GM18951 (cell line): ENCODE measurements around the gene STPG4.

Experiments
- POLR2A ChIP-seq: IDR thresholded peaks from 4 replicates; pipeline ENCODE4 v1.6.1; 2011; ENCODE audit warnings: mild to moderate bottlenecking; ENCODE audit not compliant: insufficient read length, insufficient read depth; ENCODE audit errors: extremely low read depth
- in situ Hi-C: fragments of 300-500 bp; cut with MboI; formaldehyde crosslinking; loops from one replicate; pipeline ENCODE4 v1.12.0; 2022; ENCODE audit warnings: low sequenced_read_pairs, mixed read lengths, inconsistent platforms; ENCODE audit not compliant: unreplicated experiment

Gene STPG4

DNA sequence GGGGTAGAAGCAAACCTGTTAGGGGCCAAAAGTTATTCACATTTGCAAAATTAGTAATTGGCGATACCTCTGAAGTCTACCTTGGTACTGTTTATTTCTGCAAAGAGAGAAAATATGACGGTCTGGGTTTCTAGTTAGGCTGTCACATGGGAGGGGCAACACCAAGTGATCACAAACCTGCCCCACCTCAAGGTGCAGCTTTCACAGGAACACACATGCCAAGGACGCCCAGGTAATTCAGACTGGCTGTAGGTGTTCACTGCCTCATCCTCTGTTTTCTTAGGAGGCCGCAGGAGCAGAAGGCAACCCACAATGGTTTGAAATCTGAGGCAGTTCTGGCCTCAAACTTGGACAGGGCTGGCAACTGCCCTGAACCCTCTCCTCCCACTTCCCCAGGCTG is 56.2 kb downstream of the STPG4 start:
- in situ Hi-C loops: no loop called here
- TF ChIP-seq POLR2A: no peak

DNA sequence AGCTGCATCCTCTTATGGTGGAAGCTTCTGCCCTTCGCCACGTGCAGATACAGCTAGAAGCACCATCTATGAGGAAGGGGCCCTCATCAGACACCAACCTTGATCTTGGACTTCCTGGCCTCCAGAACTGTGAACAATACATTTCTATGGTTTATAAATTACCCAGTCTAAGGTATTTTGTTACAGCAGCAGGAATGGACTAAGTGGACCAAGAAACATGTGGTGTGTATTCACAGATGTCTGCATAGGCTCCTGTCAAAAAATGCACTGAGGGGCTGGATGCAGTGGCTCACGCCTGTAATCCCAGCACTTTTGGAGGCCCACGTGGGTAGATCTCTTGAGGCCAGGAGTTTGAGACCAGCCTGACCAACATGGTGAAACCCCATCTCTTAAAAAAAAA is 57.5 kb downstream of the STPG4 start:
- TF ChIP-seq POLR2A: no peak
- in situ Hi-C loops: no loop called here

DNA sequence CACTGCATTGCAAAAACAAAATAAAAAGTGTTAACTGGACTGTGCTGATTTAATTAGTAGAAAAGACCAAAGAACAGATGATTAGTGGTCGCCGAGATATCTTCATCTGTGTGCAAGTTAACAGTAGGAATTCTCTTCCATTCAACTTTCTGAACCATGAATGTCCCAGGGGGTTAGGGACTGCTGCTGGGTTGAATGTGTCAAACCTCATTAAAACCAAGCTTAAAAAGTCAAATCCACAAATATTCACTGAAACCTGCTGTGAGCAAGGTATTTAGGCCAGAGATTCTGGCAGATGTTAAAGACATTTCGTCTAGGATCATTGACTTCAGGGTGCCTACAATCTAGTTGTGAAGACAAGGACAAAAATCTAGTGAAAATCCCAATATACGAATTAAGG is 58.7 kb downstream of the STPG4 start:
- no peak for TF ChIP-seq POLR2A
- in situ Hi-C loops: no loop called here

DNA sequence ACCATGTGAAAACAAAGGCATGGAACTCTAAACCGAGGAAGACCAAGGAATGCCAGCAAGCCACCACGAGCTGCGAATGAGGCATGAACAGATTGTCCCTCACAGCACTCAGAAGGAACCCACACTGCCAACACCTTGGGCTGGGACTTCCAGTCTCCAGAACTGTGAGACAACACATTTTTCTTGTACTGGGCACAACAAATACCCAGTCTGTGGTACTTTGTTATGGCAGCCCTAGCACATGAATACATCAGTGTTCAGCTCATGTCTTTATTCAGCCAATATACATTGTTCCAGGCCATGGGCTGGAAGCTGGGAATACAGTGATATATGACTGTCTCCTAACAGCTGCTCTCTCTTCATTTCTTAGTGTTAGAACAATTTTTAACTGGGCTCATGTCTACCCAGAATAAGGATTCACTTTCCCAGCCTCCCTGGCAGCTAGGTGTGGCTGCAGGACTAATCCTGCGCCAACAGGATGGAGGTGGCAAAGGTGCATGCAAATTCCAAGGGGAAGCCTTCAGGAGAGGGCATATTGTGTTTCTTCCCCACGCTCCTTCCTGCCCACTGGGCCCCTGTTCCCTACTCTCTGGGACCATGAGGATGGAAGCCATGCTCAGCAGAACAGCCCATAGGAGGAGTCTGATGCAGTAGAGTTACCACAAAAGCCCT is 59.6 kb downstream of the STPG4 start:
- in situ Hi-C loops: no loop called here
- no peak for TF ChIP-seq POLR2A

DNA sequence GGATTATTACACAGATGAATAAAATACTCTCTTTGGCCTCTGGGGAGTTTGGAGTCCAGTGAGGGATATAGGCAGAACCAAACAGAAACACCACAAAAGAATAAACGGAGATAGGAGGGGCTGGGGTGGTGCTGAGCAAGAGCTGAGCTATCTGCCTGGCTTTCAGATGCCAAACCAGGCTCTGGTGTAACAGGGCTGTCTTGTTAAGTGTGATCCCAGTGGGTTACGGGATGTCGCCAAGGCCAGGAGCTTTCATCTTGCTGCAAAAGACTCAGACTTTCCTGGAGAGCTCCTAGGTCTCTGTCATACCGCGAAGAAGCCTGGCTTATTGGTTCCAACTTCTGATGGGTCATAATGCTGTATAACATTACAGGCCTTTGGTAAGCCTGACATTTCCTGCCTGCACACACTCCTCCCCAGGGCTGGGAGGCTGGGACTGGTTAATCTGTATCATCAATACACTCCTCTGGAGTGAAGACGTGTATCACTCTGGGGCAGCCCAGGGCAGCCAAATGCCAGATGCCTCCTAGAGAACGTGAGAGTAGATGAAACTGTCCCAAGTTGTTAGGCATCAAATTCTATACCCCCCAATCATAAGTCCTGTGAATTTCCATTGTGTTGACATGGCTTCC is 60.5 kb downstream of the STPG4 start:
- TF ChIP-seq POLR2A: no peak
- in situ Hi-C loops: no loop called here

DNA sequence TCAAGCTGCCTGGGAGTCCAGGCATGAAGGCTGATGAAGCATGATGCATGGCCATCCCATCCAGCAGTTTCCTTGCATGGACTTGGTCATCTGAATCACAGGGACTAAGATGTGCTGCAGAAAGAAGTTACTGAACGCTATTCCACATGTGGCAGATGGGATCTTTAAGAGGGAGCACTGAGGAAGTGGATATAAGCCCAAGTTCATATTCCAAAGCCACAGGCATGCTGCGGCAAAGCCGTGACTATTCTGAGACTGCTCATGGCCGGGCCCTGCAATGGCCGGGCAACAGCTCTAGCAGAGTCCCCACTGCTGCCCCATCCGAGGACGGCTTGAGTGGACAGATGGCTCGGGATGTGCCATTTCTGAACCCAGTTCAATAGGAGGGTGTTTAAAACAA is 61.5 kb downstream of the STPG4 start:
- in situ Hi-C loops: no loop called here
- no peak for TF ChIP-seq POLR2A

DNA sequence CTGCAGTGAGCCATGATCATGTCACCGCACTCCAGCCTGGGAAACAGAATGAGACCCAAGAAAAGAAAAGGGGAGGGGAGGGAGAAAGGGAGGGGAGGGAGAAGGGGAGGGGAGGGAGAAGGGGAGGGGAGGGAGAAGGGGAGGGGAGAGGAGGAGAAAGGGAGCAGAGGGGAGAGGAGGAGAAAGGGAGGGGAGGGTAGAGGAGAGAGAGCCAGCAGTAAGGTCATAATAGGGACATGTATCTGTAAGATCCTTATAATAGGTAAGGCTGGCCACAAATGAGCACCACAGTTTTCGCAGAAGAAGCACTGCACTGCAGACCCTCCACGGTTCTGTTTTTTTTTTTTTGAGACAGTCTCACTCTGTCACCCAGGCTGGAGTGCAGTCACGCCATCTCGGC is 62.6 kb downstream of the STPG4 start:
- in situ Hi-C loops: no loop called here
- no peak for TF ChIP-seq POLR2A

DNA sequence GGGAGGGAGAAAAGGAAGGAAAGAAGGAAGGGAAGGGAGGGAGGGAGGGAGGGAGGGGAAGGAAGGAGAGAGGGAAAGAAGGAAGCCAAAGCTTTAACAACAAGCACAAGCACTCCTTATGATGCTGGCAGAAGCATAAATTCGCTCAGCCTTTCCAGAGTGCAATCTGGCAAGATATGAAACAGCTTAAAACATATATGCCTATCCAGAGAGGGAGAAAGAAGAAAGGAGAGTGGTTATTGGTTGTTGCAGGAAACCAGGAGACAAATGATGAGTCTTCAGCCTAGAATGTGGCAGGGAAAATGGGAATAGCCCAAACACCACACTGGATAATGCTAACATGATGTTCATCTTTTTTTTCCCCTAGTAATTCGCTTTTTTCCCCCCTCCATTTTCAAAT is 64.0 kb downstream of the STPG4 start:
- TF ChIP-seq POLR2A: no peak
- in situ Hi-C loops: no loop called here

DNA sequence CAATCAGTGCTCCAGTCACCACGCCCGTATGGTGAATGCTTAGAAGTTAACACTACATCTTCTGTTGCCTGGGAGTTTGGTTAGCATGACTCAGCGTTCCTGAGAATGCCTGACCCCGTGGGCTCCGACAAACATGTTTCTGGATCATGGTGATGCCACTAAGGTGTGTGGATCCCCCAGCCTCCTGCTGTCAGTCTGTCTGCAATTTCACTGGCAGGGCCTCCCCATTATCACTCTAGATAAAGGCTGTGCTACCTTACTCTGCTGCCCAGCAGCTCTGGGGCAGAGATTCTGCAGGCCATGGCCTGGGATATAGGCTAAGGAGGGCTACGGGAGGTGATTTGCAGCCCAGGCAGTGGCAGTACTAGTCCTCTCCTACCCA is 66.0 kb downstream of the STPG4 start:
- in situ Hi-C loops: no loop called here
- TF ChIP-seq POLR2A: no peak

DNA sequence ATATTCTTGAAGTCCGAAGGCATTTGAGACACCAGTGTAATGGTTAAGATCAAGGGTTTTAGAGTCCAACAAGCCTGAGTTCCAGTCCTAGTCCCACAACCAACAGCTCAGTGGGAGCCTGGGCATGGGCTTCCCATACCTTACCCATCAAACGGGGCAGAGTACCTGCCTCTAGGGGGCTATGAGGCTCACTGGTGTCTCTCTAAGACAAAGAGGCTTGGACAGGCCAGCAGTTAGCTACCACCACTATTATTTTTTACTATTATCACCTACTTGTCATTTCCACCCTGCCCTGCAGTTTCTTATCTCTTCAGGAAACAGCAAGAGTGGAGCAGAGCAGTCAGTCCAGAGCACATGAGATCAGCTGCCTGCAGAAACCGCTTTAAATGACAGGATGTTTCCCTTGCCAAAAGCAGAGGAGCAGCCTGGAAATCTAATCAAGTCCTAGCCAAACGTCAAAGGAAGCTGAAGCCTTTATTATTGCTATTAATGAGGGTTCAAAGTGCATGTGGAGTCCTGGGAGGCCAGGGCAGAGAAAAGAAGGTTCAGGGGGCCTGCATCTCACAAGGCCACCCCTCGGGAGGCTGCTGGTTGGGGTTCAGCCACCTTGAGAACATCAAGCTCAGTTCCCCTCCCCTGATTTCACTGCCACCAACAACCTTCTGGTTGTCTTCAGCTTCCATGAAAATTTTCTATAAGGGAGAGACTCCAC is 66.6 kb downstream of the STPG4 start:
- no peak for TF ChIP-seq POLR2A
- in situ Hi-C loops: no loop called here

DNA sequence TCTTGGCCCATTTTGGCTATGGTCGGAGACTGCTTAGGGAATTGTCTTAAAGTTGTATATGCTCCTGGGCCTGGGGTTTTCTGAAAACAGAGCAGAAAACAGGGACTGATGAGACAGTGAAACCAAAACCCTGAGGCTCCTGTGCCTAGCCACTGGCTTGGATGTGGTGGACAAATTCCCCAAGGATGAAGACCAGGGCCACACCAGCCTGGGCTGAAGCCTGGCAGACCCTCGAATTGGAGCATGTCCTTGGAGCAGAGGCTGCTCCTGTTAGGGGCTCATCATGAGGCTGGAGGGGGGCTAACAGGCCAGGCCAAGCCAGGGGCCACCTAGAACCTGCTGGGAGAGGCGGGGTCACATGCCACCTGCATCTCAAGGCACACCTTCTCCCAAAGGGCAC is 68.1 kb downstream of the STPG4 start:
- in situ Hi-C loops: no loop called here
- TF ChIP-seq POLR2A: no peak

DNA sequence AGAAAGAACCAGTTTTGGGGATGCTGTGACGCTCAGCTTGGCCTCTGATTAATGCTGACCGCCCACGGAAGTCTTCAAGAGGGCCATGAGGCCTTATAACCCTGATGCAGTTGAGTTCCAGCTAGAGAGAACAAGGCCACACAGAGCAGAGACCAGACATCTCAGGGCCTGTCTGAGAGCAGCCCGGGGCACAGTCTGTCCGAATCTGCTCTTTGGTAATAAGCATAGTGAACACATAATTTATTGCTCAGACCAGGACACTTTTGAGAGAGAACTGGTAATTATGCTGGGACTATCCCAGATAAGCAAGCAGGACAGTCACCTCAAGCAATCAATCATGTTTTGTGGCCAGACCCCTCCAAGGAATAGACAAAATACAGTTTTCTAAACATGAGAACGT is 68.5 kb downstream of the STPG4 start:
- in situ Hi-C loops: no loop called here
- TF ChIP-seq POLR2A: no peak

DNA sequence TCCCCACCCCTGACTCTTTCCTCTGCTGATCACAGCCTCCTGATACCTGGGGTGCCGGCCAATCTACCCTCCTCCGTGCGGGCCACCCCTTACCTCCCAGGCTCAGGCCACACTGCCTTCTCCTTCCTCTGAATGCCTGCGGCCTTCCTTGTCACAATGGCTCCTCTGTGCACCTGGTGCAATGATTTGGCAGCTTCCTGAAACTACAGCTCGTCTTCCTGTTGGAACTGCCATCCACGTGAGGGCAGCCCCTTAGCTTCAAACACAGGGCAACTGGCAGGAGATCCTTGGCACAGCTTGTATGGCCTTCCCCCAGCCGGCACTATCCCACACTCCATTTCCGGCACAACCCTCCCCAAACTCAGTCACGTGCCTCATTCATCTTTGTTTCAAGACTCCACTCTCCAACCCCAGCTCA is 69.0 kb downstream of the STPG4 start:
- no peak for TF ChIP-seq POLR2A
- in situ Hi-C loops: no loop called here

DNA sequence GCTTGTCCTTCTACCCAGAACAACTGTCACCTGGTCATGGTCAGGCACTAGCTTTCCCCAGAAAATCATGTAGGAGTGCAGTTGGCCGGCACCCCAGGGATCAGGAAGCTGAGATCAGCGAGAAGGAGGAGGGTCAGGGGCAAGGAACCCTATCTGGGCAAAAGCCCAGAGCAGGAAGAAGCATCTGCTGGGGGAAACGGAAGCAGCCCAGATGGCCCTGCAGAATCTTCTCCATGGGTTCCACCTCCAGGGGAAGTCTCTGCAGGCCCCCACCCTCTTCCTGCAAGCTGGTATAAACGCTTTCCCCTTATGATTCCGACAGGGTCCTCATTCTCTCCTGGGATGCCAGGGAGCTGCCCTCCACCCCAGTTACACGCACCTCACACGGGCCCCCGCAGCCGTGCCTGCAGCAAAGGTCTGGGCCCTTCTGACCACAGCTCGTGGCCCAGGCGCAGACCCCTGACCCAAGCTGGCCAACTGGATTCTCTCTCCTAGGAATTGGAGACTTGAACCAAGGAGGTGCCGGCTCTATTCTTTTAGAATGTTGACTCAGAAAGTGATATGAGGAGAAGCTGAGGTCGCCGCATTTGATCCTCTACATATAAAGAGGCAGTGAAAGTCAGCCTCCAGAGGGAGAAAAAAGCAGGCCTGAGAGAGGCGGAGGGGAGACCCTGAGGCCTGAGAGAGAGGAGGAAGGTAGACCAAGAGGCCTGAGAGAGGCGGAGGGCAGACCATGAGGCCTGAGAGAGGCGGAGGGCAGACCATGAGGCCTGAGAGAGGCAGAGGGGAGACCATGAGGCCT is 71.0 kb downstream of the STPG4 start:
- no peak for TF ChIP-seq POLR2A
- in situ Hi-C loops: no loop called here

DNA sequence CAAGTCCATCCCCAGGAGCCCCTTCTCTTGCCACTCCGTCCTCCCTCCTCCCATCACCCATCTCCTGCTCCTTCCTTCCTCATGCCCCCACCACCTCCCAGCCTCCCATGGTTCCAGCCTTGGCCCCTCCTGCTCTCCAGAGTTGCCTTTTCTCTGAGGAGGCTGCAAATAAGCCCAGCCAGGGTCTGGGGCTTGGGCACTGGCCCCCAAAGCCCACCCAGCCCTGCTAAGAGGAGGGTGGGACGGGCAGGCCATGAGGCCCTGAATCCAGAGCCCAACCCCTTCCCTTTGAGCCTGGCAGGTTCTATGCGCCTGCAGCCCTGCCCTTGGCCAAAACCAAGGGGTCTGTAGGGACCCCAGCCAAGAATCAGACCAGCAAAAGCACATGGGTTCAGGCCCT is 71.6 kb downstream of the STPG4 start:
- in situ Hi-C loops: no loop called here
- TF ChIP-seq POLR2A: no peak
